Natural killer cell (primary cell): Measurements from ENCODE around the gene HADH. TPM values are rescaled to one million over a fixed set of nuclear protein-coding genes. Genes with fewer than 3 reads are reported as not detected.

Experiments used
- ATAC-seq, 3 donors: fragments of 150-1000 bp in 2 of 3; fragments of 200-7000 bp in 1 of 3; cut with Tn5 transposase; 1 replicate in 1 of 3; 2 replicates in 2 of 3; pipeline ENCODE4 v1.10.0; 2021; ENCODE audit warnings: mild to moderate bottlenecking in 2 of 3, moderate library complexity in 2 of 3
- DNase-seq, 2 donors: peaks; one replicate each; pipeline versions ENCODE4 v3.0.0 to v3.0.0-alpha.2; 2013 to 2021; ENCODE audit warnings: mixed read lengths in 1 of 2
- H3K27ac ChIP-seq: one replicate; pipeline ENCODE4 v1.5.1; 2013; ENCODE audit warnings: mild to moderate bottlenecking, low read length
- H3K27me3 ChIP-seq: one replicate; pipeline ENCODE4 v1.6.1; 2013; ENCODE audit warnings: low read length; ENCODE audit not compliant: control insufficient read depth, insufficient read depth
- H3K36me3 ChIP-seq: one replicate; pipeline ENCODE4 v1.6.1; 2013; ENCODE audit warnings: low read length; ENCODE audit not compliant: control insufficient read depth, insufficient read depth
- H3K4me1 ChIP-seq: one replicate; pipeline ENCODE4 v1.6.1; 2013; ENCODE audit warnings: low read length; ENCODE audit not compliant: control insufficient read depth, insufficient read depth
- H3K4me3 ChIP-seq: one replicate; pipeline ENCODE4 v1.5.1; 2013; ENCODE audit warnings: low read length
- H3K9me3 ChIP-seq: one replicate; pipeline ENCODE4 v1.6.1; 2013; ENCODE audit warnings: low read length; ENCODE audit not compliant: control insufficient read depth, insufficient read depth
- H3K27ac Mint-ChIP-seq, 2 donors: one replicate each; pipeline ENCODE4 v1.8.0; 2022; ENCODE audit warnings: mild to moderate bottlenecking in 2 of 2, mixed read lengths in 2 of 2, moderate library complexity in 1 of 2
- H3K27me3 Mint-ChIP-seq, 2 donors: one replicate each; pipeline ENCODE4 v1.8.0; 2022; ENCODE audit warnings: low read depth in 2 of 2, mixed read lengths in 2 of 2
- H3K36me3 Mint-ChIP-seq: one replicate; pipeline ENCODE4 v1.8.0; 2022; ENCODE audit warnings: mixed read lengths
- H3K4me1 Mint-ChIP-seq, 2 donors: one replicate each; pipeline ENCODE4 v1.8.0; 2022; ENCODE audit warnings: mixed read lengths in 2 of 2
- H3K4me3 Mint-ChIP-seq: one replicate; pipeline ENCODE4 v1.8.0; 2022; ENCODE audit warnings: mild to moderate bottlenecking, moderate library complexity, mixed read lengths
- H3K9me3 Mint-ChIP-seq, 2 donors: one replicate each; pipeline ENCODE4 v1.8.0; 2022; ENCODE audit warnings: mixed read lengths in 2 of 2
- CTCF ChIP-seq: fragments of 200-600 bp; IDR thresholded peaks from one replicate; pipeline ENCODE4 v1.8.0; 2022; ENCODE audit warnings: antibody characterized with exemption
- WGBS: methylation state at CpG from one replicate; pipeline ENCODE4 v1.1.7; 2013; ENCODE audit warnings: missing lambda C conversion rate; ENCODE audit not compliant: insufficient coverage; 5-methylcytosine and 5-hydroxymethylcytosine counted together
- intact Hi-C: fragments of 100-400 bp; cut with micrococcal nuclease; formaldehyde crosslinking; loops from one replicate; pipeline ENCODE4 v1.14.2; 2022
- total RNA-seq, 4 donors: library from RNA; stranded (reverse); fragments of 120-200 nt in 1 of 4; gene quantifications; one replicate each; pipeline versions ENCODE4 v1.2.3 to v1.2.4, GENCODE V29; 2013 to 2022

The HADH gene
- total RNA-seq, 3 donors from 2014 or later (not counting 1 experiment from before 2014, with no cell fraction given) = 9.1 to 16.5 (median 14.4) TPM

- Histone ChIP-seq H3K27ac (no peak overlapping the region), H3K36me3 (no peaks in the 10 kb centered on the region), H3K27me3 (no peaks in the 10 kb centered on the region), H3K4me3 (no peak overlapping the region), H3K9me3 (no peaks in the 10 kb centered on the region), H3K4me1 (peaks cover 7% of the 10 kb centered on the region)
- 61% methylated on average over 3 of the region's 3 CpGs for WGBS
- Mint-ChIP-seq H3K27ac (no peak overlapping the region), H3K4me1 (peaks cover 54 to 68% of the 10 kb centered on the region in 2 donors), H3K27me3 (no peaks in the 10 kb centered on the region), H3K9me3 (no peaks in the 10 kb centered on the region), H3K36me3 (no peaks in the 10 kb centered on the region), H3K4me3 (no peak overlapping the region)
- DNase-seq = no peak
- intact Hi-C loops = no loop called here
- no peak for ATAC-seq
- TF ChIP-seq CTCF = no peak
These were observed 4.3 kb downstream of the HADH start for GRCh38 chr4:107993969-107994368.

- Mint-ChIP-seq H3K27me3 (no peaks in the 10 kb centered on the region), H3K9me3 (no peaks in the 10 kb centered on the region), H3K36me3 (no peaks in the 10 kb centered on the region), H3K27ac (no peak overlapping the region), H3K4me1 (peaks cover 52 to 70% of the 10 kb centered on the region in 2 donors), H3K4me3 (no peak overlapping the region)
- no peak for DNase-seq
- Histone ChIP-seq H3K27ac (no peak overlapping the region), H3K4me1 (peaks cover 7% of the 10 kb centered on the region), H3K4me3 (no peak overlapping the region), H3K9me3 (no peaks in the 10 kb centered on the region), H3K27me3 (no peaks in the 10 kb centered on the region), H3K36me3 (no peaks in the 10 kb centered on the region)
- no peak for ATAC-seq
- intact Hi-C loops = no loop called here
- TF ChIP-seq CTCF = no peak
These were observed 5.2 kb downstream of the HADH start for GRCh38 chr4:107994894-107995293.

GRCh38 chr4:107996949-107997788, 7.5 kb downstream of the HADH start:
- no peaks in the 10 kb centered on the region for H3K27me3 Mint-ChIP-seq
- H3K27ac ChIP-seq = no peak overlapping the region
- no peak overlapping the region for H3K27ac Mint-ChIP-seq

More at GRCh38 chr4:107996949-107997788, 7.5 kb downstream of the HADH start:
- no peaks in the 10 kb centered on the region for H3K27me3 ChIP-seq
- H3K9me3 ChIP-seq = no peaks in the 10 kb centered on the region
- ATAC-seq (no peak), DNase-seq (no peak)
- intact Hi-C loops = no loop called here
- H3K4me3 Mint-ChIP-seq = no peak overlapping the region
- no peaks in the 10 kb centered on the region for H3K36me3 Mint-ChIP-seq
- peaks cover 0 to 2% of the 10 kb centered on the region in 2 donors for H3K9me3 Mint-ChIP-seq
- TF ChIP-seq CTCF = no peak
- no peaks in the 10 kb centered on the region for H3K36me3 ChIP-seq
- H3K4me1 Mint-ChIP-seq = peaks cover 43 to 67% of the 10 kb centered on the region in 2 donors
- 62% methylated on average over 5 of the region's 5 CpGs for WGBS
- no peak overlapping the region for H3K4me3 ChIP-seq
- no peaks in the 10 kb centered on the region for H3K4me1 ChIP-seq
